SK-N-MC (cell line): Measurements from ENCODE around the gene C22orf31.

Experiments used
- DNase-seq: peaks from one replicate; pipeline ENCODE4 v3.0.0-alpha.2; 2011; ENCODE audit warnings: low read depth, low spot score
- H3K27ac ChIP-seq: fragments of 200-600 bp; sonication (generic); 2 replicates; pipeline ENCODE4 v1.5.1; 2016; ENCODE audit warnings: mixed run types
- H3K36me3 ChIP-seq: fragments of 200-600 bp; sonication (generic); 2 replicates; pipeline ENCODE4 v1.6.1; 2017; ENCODE audit warnings: antibody characterized with exemption, low read length, mixed read lengths; ENCODE audit not compliant: insufficient read depth
- H3K4me3 ChIP-seq: fragments of 200-600 bp; sonication (generic); 2 replicates; pipeline ENCODE4 v1.5.1; 2016
- H3K9ac ChIP-seq: fragments of 200-600 bp; sonication (generic); 2 replicates; pipeline ENCODE4 v1.8.0; 2017; ENCODE audit warnings: mixed run types, mixed read lengths; ENCODE audit not compliant: insufficient read length
- H3K9me3 ChIP-seq: fragments of 200-600 bp; sonication (generic); 2 replicates; pipeline ENCODE4 v1.6.1; 2017; ENCODE audit warnings: low read depth, mild to moderate bottlenecking, antibody characterized with exemption, low read length, moderate library complexity, mixed read lengths
- EZH2 ChIP-seq: fragments of 200-600 bp; sonication (generic); IDR thresholded peaks from one replicate; pipeline ENCODE4 v1.6.1; 2017; ENCODE audit warnings: antibody characterized with exemption
- FOXP2 ChIP-seq: optimal IDR thresholded peaks from 2 replicates; pipeline ENCODE3; 2011; ENCODE audit warnings: mild to moderate bottlenecking, moderate library complexity; ENCODE audit not compliant: insufficient read depth; ENCODE audit errors: extremely low read length, control extremely low read depth
- POLR2AphosphoS5 ChIP-seq: IDR thresholded peaks from 2 replicates; pipeline ENCODE4 v1.6.1; 2012; ENCODE audit warnings: mild to moderate bottlenecking, low read depth, low read length, borderline replicate concordance

C22orf31 gene

GRCh38 chr22:29096736-29097669, 35.4 kb upstream of the C22orf31 start:
- TF ChIP-seq FOXP2: no peak
- no peak for TF ChIP-seq EZH2
- TF ChIP-seq POLR2AphosphoS5: no peak

GRCh38 chr22:29095459-29095858, 33.8 kb upstream of the C22orf31 start:
- H3K4me3 ChIP-seq: no peak overlapping the region
- no peaks in the 10 kb centered on the region for H3K36me3 ChIP-seq
- no peaks in the 10 kb centered on the region for H3K9me3 ChIP-seq
- H3K9ac ChIP-seq: no peak overlapping the region
- DNase-seq: no peak
- TF ChIP-seq FOXP2 (no peak), EZH2 (no peak), POLR2AphosphoS5 (no peak)
- no peak overlapping the region for H3K27ac ChIP-seq

More at GRCh38 chr22:29096736-29097669, 35.4 kb upstream of the C22orf31 start:
- Histone ChIP-seq H3K9me3 (no peaks in the 10 kb centered on the region), H3K27ac (no peak overlapping the region), H3K36me3 (no peaks in the 10 kb centered on the region), H3K4me3 (no peak overlapping the region), H3K9ac (no peak overlapping the region)
- no peak for DNase-seq

GRCh38 chr22:29093501-29094300, 32.1 kb upstream of the C22orf31 start:
- DNase-seq: no peak

GRCh38 chr22:29093030-29093429, 31.4 kb upstream of the C22orf31 start:
- Histone ChIP-seq H3K9ac (no peak overlapping the region), H3K36me3 (no peaks in the 10 kb centered on the region), H3K27ac (no peak overlapping the region), H3K9me3 (no peaks in the 10 kb centered on the region), H3K4me3 (no peak overlapping the region)
- DNase-seq: no peak
- TF ChIP-seq POLR2AphosphoS5 (no peak), FOXP2 (no peak), EZH2 (no peak)

More at GRCh38 chr22:29093501-29094300, 32.1 kb upstream of the C22orf31 start:
- TF ChIP-seq FOXP2 (no peak), POLR2AphosphoS5 (no peak), EZH2 (no peak)
- no peak overlapping the region for H3K9ac ChIP-seq
- H3K36me3 ChIP-seq: no peaks in the 10 kb centered on the region
- H3K27ac ChIP-seq: no peak overlapping the region
- H3K4me3 ChIP-seq: no peak overlapping the region
- H3K9me3 ChIP-seq: no peaks in the 10 kb centered on the region

GRCh38 chr22:29092243-29092642, 30.6 kb upstream of the C22orf31 start:
- Histone ChIP-seq H3K9me3 (no peaks in the 10 kb centered on the region), H3K27ac (no peak overlapping the region), H3K36me3 (no peaks in the 10 kb centered on the region), H3K9ac (no peak overlapping the region), H3K4me3 (no peak overlapping the region)
- no peak for DNase-seq
- TF ChIP-seq POLR2AphosphoS5 (no peak), EZH2 (no peak)

- Histone ChIP-seq H3K4me3 (no peak overlapping the region), H3K27ac (no peak overlapping the region), H3K9me3 (no peaks in the 10 kb centered on the region), H3K9ac (no peak overlapping the region), H3K36me3 (no peaks in the 10 kb centered on the region)
- DNase-seq: no peak
- TF ChIP-seq EZH2 (no peak), POLR2AphosphoS5 (no peak), FOXP2 (no peak)
Observed at GRCh38 chr22:29090039-29090438, 28.4 kb upstream of the C22orf31 start.

- DNase-seq: no peak
- H3K36me3 ChIP-seq: no peaks in the 10 kb centered on the region
- no peaks in the 10 kb centered on the region for H3K9me3 ChIP-seq
- no peak overlapping the region for H3K27ac ChIP-seq
- TF ChIP-seq POLR2AphosphoS5 (no peak), EZH2 (no peak), FOXP2 (no peak)
- H3K4me3 ChIP-seq: no peak overlapping the region
- no peak overlapping the region for H3K9ac ChIP-seq
Observed at GRCh38 chr22:29089507-29089906, 27.9 kb upstream of the C22orf31 start.

- H3K27ac ChIP-seq: no peak overlapping the region
- TF ChIP-seq FOXP2: no peak
- TF ChIP-seq EZH2: no peak
- no peak for TF ChIP-seq POLR2AphosphoS5
- H3K9ac ChIP-seq: no peak overlapping the region
- DNase-seq: no peak
- no peak overlapping the region for H3K4me3 ChIP-seq
- no peaks in the 10 kb centered on the region for H3K36me3 ChIP-seq
- no peaks in the 10 kb centered on the region for H3K9me3 ChIP-seq
Observed at GRCh38 chr22:29088809-29089208, 27.2 kb upstream of the C22orf31 start.
